IPS-15b (cell line): Measurements from ENCODE around the gene TMEM273.

Experiments used
- H3K27me3 ChIP-seq: one replicate; pipeline ENCODE4 v1.6.1; 2013; ENCODE audit warnings: low read length; ENCODE audit not compliant: control insufficient read depth, insufficient read depth
- H3K36me3 ChIP-seq: one replicate; pipeline ENCODE4 v1.6.1; 2013; ENCODE audit warnings: low read length; ENCODE audit not compliant: control insufficient read depth, insufficient read depth
- H3K4me1 ChIP-seq: one replicate; pipeline ENCODE4 v1.6.1; 2013; ENCODE audit warnings: mild to moderate bottlenecking, low read length; ENCODE audit not compliant: control insufficient read depth, insufficient read depth
- H3K4me3 ChIP-seq: one replicate; pipeline ENCODE4 v1.5.1; 2013; ENCODE audit warnings: low read depth, low read length
- H3K9ac ChIP-seq: one replicate; pipeline ENCODE4 v1.6.1; 2013; ENCODE audit warnings: low read depth, mild to moderate bottlenecking, low read length
- H3K9me3 ChIP-seq: one replicate; pipeline ENCODE4 v1.6.1; 2013; ENCODE audit warnings: mild to moderate bottlenecking, low read length; ENCODE audit not compliant: control insufficient read depth, insufficient read depth

Gene TMEM273

DNA sequence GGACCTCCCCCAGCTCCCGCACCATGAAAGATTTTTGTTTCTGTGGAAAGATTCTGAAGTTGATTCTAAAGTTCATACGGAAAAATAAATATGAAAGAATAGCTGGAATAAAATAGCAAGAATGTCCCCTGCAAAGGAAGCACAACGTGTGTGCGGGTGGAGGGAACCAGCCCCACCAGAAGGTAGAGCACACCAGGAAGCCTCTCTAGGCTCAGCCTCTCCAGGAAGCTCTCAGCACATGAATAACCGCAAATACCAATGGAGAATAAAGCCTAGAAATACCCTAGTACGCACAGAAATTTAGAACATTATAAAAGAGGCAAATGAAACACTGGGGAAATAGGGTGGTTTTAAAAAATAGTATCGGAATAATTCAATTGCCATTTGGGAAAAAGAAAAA is 29.8 kb downstream of the TMEM273 start:
- no peaks in the 10 kb centered on the region for H3K9me3 ChIP-seq
- peaks cover 10% of the 10 kb centered on the region for H3K4me1 ChIP-seq
- H3K9ac ChIP-seq = no peak overlapping the region
- H3K4me3 ChIP-seq = no peak overlapping the region
- peaks cover 4% of the 10 kb centered on the region for H3K27me3 ChIP-seq
- no peaks in the 10 kb centered on the region for H3K36me3 ChIP-seq

DNA sequence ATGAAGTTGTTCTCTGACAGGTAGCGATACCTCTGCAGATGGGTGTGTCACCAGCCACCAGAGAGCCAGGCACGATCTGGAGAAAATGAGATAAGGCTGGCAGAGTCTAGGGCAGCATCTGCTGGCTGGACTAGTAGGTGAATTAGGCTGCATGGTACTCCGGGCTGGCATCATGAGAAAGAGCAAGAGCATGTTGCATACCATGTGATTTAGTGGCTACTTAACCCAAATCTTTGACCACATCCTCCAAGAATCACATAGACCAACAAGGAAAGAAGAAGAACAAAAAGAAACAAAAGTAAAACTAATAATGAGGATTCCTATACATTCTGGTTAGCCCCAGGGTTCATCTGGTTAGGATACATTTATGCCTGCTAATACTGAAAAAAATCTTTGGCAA is 31.0 kb downstream of the TMEM273 start:
- Histone ChIP-seq H3K9ac (no peak overlapping the region), H3K27me3 (peaks cover 4% of the 10 kb centered on the region), H3K9me3 (no peaks in the 10 kb centered on the region), H3K4me3 (no peak overlapping the region), H3K36me3 (no peaks in the 10 kb centered on the region), H3K4me1 (peaks cover 10% of the 10 kb centered on the region)

DNA sequence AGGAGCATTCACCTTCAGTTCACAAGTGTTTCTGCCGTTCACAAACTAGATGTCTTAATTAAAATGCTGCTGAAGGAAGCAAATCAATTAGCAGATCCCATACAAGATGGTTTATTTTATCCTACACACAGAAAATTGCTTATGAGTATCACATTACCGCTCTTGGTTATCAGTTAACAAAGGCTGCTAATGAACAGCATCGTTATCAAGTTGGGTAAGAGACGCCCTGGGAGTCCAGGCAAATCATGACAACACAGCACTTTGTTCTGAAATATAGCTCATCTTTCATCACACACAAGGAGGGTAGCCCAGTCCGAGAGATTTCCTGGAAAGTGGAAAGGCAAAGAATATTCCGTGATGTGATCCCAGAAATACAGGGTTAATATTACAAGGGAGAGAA is 33.5 kb downstream of the TMEM273 start:
- Histone ChIP-seq H3K4me1 (peaks cover 10% of the 10 kb centered on the region), H3K9me3 (no peaks in the 10 kb centered on the region), H3K9ac (no peak overlapping the region), H3K36me3 (no peaks in the 10 kb centered on the region), H3K4me3 (no peak overlapping the region), H3K27me3 (peaks cover 4% of the 10 kb centered on the region)

DNA sequence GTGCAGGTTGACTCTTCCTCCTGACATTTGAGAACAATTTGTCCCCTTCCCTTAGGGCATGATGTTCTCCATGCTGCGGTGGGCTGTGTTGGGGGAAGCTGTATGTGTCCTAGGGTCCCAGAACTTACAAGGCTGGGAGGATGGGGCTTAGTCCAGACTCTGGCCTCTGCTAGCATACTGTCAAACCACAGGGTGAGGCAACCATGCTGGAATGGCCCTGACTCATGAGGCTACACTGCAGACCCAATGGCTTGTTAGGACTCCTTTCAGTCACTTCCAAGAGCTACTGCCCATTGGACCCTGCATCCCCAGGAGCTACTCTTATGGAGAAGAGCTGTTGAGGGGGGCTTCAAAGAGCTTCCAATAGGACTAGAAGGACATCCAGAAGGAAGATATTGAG is 34.2 kb downstream of the TMEM273 start:
- no peak overlapping the region for H3K9ac ChIP-seq

DNA sequence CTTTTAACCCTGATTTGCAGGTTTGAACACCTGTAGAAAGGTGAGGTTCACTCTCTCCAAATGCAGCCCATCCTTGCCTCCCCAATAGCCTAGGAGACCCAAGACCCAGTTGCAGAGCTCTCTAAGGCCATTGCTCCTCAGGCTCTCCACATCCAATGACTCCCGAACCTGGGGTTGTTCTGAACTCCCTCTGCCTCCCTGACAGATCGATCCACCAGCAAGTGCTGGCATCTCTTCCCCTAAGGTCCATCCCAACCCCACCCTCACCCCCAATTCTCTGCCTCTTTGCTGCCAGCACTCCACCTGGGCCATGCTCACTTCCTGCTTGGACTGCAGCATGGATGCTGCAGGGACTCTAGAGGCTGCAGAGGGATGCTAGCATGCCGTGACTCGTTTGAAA is 35.1 kb downstream of the TMEM273 start:
- Histone ChIP-seq H3K27me3 (peaks cover 4% of the 10 kb centered on the region), H3K4me1 (peaks cover 6% of the 10 kb centered on the region), H3K9ac (no peak overlapping the region), H3K4me3 (no peak overlapping the region), H3K36me3 (no peaks in the 10 kb centered on the region), H3K9me3 (no peaks in the 10 kb centered on the region)

More for the DNA sequence above, 34.2 kb downstream of the TMEM273 start:
- Histone ChIP-seq H3K36me3 (no peaks in the 10 kb centered on the region), H3K4me3 (no peak overlapping the region), H3K4me1 (peaks cover 10% of the 10 kb centered on the region), H3K9me3 (no peaks in the 10 kb centered on the region), H3K27me3 (peaks cover 4% of the 10 kb centered on the region)

DNA sequence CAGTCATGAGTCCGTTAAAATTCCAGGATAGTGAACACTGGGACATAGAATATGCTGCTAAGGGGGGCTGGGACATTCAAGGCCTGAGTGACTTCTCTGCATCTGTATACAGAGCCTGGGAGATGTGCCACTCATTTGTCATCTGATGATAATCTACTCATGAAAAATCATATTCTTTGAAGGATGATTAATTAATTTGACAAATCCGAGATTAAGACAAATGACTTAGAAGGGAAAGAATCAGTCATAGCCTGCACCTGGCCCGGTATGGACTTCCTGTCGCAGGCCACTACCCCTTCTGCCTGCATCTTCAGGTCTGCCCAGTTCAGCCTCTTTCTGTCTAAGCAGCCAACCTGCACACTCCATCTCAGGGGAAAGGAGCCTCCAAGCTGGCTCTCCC is 35.5 kb downstream of the TMEM273 start:
- H3K4me1 ChIP-seq = peaks cover 1% of the 10 kb centered on the region

DNA sequence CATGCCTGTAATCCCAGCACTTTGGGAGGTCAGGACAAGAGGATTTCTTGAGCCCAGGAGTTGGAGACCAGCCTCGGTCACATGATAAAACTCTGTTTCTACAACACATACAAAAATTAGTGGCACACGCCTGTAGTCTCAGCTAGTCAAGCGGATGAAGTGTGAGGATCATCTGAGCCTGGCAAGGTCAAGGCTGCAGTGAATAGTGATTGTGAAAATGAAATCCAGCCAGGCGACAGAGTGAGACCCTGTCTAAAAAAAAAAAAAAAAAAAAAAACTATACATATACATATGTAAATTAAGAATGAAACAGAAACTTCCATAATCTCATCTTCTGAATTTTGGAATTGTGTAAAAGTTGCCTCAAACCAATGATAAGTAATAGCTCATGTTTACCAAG is 36.2 kb downstream of the TMEM273 start:
- H3K27me3 ChIP-seq = peaks cover 4% of the 10 kb centered on the region
- no peak overlapping the region for H3K9ac ChIP-seq
- H3K4me1 ChIP-seq = no peaks in the 10 kb centered on the region
- H3K4me3 ChIP-seq = no peak overlapping the region
- H3K9me3 ChIP-seq = no peaks in the 10 kb centered on the region
- H3K36me3 ChIP-seq = no peaks in the 10 kb centered on the region

More for the DNA sequence above, 35.5 kb downstream of the TMEM273 start:
- no peak overlapping the region for H3K4me3 ChIP-seq
- H3K9ac ChIP-seq = no peak overlapping the region
- no peaks in the 10 kb centered on the region for H3K36me3 ChIP-seq
- no peaks in the 10 kb centered on the region for H3K9me3 ChIP-seq
- peaks cover 4% of the 10 kb centered on the region for H3K27me3 ChIP-seq

DNA sequence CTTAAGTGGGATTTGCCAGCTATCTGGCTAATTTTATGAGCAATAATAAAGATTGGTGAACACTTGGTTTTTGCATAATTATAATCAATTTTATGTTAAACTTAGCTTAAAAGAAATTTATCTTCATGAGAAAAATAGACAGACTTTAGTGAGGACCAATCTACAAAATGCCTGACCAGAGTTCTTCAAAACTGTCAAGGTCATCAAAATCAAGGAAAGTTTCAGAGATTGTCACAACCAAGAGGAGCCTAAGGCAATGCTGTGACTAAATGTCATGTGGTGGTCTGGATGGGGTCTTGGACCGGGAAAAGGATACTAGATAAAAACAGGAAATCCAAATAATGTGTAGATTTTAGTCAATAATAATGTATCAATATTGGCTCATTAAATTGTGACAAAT is 36.7 kb downstream of the TMEM273 start:
- Histone ChIP-seq H3K4me3 (no peak overlapping the region), H3K27me3 (peaks cover 4% of the 10 kb centered on the region), H3K9ac (no peak overlapping the region), H3K36me3 (no peaks in the 10 kb centered on the region), H3K4me1 (no peaks in the 10 kb centered on the region), H3K9me3 (no peaks in the 10 kb centered on the region)

DNA sequence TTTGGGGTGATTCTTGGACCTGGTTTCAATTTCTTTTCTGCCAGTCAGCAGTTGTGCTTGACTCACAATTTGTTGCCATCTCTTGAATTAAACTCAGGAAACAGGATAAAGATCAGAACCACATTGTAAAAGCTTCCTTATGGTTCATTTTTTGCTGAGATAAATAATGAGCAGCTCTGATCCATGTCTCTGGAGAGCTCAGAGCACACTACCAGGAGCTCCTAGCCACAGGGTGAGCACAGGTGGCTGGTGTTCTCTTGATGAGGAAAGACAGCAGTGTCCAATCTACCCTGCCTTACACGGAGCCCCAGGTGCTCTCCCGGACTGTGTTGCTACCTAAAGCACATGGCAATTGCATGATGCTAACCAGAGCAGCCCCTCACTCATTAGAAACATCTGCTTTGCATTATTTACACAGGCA is 37.2 kb downstream of the TMEM273 start:
- no peak overlapping the region for H3K9ac ChIP-seq
- H3K4me3 ChIP-seq = no peak overlapping the region
- no peaks in the 10 kb centered on the region for H3K36me3 ChIP-seq
- H3K27me3 ChIP-seq = peaks cover 4% of the 10 kb centered on the region
- H3K4me1 ChIP-seq = no peaks in the 10 kb centered on the region
- no peaks in the 10 kb centered on the region for H3K9me3 ChIP-seq

DNA sequence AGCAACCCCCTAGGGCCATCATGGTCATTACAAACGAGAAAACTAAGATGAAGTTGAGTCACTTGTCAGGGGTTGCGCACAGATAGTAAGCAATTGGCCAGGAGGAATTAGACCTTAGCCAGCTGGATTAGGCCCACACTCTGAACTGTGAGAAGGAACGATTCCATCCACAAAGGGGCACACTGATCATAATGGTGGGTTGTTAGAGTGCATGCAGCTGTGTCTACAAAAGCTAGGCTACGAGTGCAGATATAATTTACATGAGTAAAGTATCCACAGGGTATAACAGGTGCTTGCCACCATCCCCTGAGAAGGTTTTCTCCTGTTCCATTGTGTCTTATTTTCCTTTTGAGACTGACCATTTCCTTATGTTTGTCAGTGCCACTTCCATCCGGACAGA is 37.8 kb downstream of the TMEM273 start:
- no peaks in the 10 kb centered on the region for H3K9me3 ChIP-seq
- H3K9ac ChIP-seq = no peak overlapping the region
- H3K4me3 ChIP-seq = no peak overlapping the region
- H3K27me3 ChIP-seq = peaks cover 4% of the 10 kb centered on the region
- H3K36me3 ChIP-seq = no peaks in the 10 kb centered on the region
- no peaks in the 10 kb centered on the region for H3K4me1 ChIP-seq

DNA sequence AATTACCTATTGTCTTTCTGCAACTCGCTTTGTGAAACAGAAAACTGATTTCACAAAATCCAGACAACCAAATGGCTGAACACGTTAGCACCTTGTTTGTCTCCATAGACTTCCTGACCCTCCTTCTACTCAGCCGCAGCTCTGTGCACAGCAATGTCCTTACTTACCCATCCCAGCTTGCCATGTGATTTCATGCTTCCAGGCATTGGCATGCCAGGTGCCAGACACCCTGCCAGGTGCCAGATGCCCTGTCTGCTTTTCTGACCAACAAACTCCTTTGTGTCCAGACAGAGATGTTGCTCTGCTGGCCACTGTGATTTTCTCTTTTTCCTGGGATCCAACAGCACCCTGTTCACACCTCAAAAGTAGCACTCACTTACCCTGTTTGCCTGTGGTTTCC is 38.3 kb downstream of the TMEM273 start:
- Histone ChIP-seq H3K36me3 (no peaks in the 10 kb centered on the region), H3K9me3 (no peaks in the 10 kb centered on the region), H3K27me3 (peaks cover 4% of the 10 kb centered on the region), H3K4me3 (no peak overlapping the region), H3K4me1 (no peaks in the 10 kb centered on the region), H3K9ac (no peak overlapping the region)

DNA sequence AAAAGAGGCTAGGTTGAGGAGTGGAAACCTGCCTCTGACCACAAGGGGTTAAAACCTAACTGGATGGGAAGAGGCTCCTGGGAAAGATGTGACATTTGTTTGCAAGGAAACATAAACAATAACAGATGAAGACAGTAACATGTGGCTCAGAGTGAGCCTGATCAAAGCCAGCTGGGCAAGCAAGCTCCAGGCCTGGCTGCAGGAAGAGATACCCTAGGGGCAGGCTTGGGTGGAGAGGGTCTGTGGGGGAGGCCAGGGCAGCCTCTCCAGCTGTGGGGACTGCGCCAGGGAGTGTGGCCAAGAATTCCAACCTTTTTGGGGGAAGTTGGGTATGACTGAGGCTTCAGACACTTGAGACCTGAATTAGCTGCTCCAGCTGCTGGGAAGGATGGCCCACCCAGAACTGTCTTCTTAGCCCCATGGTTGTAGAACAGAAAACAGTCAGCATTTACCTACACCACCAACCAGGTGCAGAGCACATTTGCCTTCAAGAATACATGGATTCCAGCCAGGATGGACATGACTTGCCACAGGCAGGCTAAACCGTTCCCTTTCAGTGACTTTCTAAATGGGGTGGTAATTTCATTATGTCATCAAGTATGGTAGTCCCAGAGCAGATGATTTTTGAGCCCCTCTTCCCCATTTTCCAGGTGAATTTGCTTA is 44.0 kb downstream of the TMEM273 start:
- H3K36me3 ChIP-seq = no peaks in the 10 kb centered on the region
- no peaks in the 10 kb centered on the region for H3K27me3 ChIP-seq
- no peak overlapping the region for H3K9ac ChIP-seq
- no peak overlapping the region for H3K4me3 ChIP-seq
- no peaks in the 10 kb centered on the region for H3K9me3 ChIP-seq
- peaks cover 12% of the 10 kb centered on the region for H3K4me1 ChIP-seq
